Uterus (tissue), 2 donors: ENCODE data around the gene MSL2.

Experiments used
- POLR2A ChIP-seq, 2 donors: fragments of 450-650 bp; IDR thresholded peaks; one replicate each; pipeline ENCODE4 v1.6.1; 2016; ENCODE audit warnings: antibody characterized with exemption in 2 of 2, mild to moderate bottlenecking in 1 of 2, moderate library complexity in 1 of 2
- TF ChIP-seq, protein P1 (sequence below), 4 experiments: fragments of 200-600 bp in 2 of 4; fragments of 450-650 bp in 2 of 4; sonication (generic) in 2 of 4; IDR thresholded peaks; one replicate each; pipeline ENCODE4 v1.5.1; 2016 to 2019; ENCODE audit warnings: antibody characterized with exemption in 4 of 4, mild to moderate bottlenecking in 2 of 4, moderate library complexity in 1 of 4

DNA sequence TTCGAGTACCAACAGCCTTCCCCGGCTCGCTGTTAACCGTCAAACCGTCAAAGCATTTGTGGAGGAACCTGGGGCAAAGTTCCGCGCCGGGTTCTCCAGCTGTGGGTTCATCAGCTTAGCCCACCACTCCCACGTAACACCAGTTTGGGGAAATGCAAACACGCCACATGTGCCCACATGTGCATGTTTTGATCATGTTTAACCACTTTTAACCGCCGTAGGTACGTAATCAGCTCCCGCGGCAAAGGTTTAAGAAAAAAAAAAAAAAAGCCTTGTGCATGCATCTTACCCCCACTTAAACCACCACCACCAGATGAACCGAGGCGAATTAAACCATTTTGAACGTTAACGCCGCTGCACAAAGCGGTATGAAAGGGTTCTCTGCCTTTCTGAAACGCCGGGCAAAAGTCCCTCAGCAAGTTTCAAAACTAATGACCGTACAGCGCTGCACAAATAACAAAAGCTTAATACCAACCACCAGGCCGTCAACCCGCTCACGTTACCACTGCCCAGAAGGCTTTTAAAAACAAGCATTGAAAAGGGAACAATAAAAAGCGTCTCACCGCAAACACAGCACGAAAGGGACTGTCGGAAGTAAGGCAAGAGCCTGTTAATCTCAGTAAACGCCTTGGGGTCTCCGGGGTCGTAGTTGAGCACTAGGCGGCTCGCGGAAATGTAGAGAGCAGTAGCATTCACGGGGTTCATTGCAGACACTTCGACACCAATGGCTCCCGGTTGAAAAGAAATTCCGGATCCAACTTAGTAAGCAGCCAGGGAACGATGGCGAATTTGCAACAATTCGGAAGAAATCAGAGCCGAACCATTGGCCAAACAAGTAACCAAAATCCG is 1.5 kb downstream of the MSL2 start:
- TF ChIP-seq, protein P1, sequence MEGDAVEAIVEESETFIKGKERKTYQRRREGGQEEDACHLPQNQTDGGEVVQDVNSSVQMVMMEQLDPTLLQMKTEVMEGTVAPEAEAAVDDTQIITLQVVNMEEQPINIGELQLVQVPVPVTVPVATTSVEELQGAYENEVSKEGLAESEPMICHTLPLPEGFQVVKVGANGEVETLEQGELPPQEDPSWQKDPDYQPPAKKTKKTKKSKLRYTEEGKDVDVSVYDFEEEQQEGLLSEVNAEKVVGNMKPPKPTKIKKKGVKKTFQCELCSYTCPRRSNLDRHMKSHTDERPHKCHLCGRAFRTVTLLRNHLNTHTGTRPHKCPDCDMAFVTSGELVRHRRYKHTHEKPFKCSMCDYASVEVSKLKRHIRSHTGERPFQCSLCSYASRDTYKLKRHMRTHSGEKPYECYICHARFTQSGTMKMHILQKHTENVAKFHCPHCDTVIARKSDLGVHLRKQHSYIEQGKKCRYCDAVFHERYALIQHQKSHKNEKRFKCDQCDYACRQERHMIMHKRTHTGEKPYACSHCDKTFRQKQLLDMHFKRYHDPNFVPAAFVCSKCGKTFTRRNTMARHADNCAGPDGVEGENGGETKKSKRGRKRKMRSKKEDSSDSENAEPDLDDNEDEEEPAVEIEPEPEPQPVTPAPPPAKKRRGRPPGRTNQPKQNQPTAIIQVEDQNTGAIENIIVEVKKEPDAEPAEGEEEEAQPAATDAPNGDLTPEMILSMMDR (IDR thresholded peaks at IDR 0.05) = no peak
- no peak for TF ChIP-seq POLR2A (IDR thresholded peaks at IDR 0.05)
